ENCODE data around the gene PLPP1.

- TF ChIP-seq POLR2AphosphoS5 (IDR thresholded peaks at IDR 0.05; ENCODE audit: low read depth) (no peak), CTCF (conservative IDR thresholded peaks at IDR 0.05; ENCODE audit: low read depth in 2 of 2) (no peak), EZH2 (IDR thresholded peaks at IDR 0.05; ENCODE audit: low read depth, unreplicated experiment) (no peak), REST (IDR thresholded peaks at IDR 0.05; ENCODE audit: unreplicated experiment) (no peak), ETS1 (IDR thresholded peaks at IDR 0.05) (no peak), ZNF114 (CRISPR knock-in tag; IDR thresholded peaks at IDR 0.05) (no peak), EZH2phosphoT487 (IDR thresholded peaks at IDR 0.05; ENCODE audit: unreplicated experiment) (no peak), JUNB (IDR thresholded peaks at IDR 0.05; ENCODE audit: unreplicated experiment) (no peak), CREB1 (CRISPR knock-in tag; IDR thresholded peaks at IDR 0.05; ENCODE audit: low read depth) (no peak), NANOG (IDR thresholded peaks at IDR 0.05; ENCODE audit: borderline replicate concordance) (no peak)
Observed at GRCh38 chr5:55438998-55439397, 95.8 kb downstream of the PLPP1 start.
